HG03066 (cell line): ENCODE data around the gene TRPM4.
"Not testable (repeated sequence)": the region's sequence is repeated elsewhere in the genome, so short reads cannot be mapped to it uniquely, and the experiment has no call there.

Experiments
- ATAC-seq: cut with Tn5 transposase; IDR thresholded peaks from one replicate; pipeline ENCODE4 v1.9.1; 2021; ENCODE audit warnings: low read depth; ENCODE audit not compliant: unreplicated experiment

TRPM4 gene

GRCh38 chr19:49157445-49158224, at the start of gene TRPM4:
TRPM4 (plus strand) TSS chr19:49157792; CDS start chr19:49157867, 75 bp downstream.
- no peak for ATAC-seq

GRCh38 chr19:49109051-49109450, 48.5 kb upstream of the TRPM4 start:
- ATAC-seq = no peak

DNA sequence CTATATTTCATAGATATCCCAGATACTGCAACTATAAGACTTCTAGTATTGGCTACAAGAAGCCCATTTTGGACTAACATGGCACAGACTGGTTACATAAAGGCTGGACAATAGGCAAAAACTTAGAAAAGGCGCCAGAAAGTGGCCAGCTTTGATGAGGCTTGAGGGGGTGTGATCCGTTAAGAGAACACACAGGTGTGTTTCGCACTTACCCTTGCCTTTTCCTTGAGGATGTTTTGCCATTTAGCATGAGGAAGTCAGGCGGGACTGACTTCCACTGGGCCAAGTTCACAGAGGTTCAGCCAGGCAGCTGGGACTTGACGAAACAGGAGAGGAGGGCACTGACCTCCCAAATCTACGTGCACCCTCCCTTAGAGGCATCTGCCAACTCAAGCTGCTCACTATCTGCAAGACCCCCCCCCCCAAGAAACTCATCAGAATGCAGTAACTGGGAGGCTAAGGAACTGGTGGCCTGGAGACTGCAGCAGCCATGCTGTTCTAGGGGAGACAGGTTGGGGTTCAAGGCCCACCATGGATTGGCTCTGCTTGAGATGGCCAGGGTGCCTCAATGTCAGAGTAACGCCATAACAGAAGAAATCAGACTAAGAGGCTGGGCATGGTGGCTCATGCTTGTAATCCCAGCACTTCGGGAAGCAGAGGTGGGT, 47.9 kb upstream of the TRPM4 start:
- no peak for ATAC-seq

DNA sequence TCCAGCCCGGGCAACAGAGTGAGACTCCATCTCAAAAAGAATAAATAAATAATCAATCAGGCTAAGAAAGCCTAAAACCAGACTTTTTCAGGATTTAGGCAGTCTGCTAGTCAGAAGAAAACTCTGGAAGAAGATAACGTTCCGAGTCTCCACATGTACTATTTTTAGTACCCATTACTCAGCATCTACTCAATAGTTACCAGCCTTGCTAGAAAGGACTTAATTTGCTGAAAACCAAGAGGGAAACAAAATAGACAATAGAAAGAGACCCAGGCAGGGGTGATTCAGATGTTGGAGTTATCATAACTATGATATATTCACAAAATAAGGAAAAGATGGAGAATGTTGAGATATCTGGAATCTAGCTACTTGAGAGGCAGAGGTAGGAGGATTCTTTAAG, 47.0 kb upstream of the TRPM4 start:
- ATAC-seq = no peak

- no peak for ATAC-seq
Observed at GRCh38 chr19:49111218-49111998, 46.2 kb upstream of the TRPM4 start.

GRCh38 chr19:49113762-49114629, 43.6 kb upstream of the TRPM4 start, which contains the start of gene LIN7B:
LIN7B (plus strand) TSS chr19:49114370; CDS start chr19:49114405, 35 bp downstream.
- no peak for ATAC-seq

DNA sequence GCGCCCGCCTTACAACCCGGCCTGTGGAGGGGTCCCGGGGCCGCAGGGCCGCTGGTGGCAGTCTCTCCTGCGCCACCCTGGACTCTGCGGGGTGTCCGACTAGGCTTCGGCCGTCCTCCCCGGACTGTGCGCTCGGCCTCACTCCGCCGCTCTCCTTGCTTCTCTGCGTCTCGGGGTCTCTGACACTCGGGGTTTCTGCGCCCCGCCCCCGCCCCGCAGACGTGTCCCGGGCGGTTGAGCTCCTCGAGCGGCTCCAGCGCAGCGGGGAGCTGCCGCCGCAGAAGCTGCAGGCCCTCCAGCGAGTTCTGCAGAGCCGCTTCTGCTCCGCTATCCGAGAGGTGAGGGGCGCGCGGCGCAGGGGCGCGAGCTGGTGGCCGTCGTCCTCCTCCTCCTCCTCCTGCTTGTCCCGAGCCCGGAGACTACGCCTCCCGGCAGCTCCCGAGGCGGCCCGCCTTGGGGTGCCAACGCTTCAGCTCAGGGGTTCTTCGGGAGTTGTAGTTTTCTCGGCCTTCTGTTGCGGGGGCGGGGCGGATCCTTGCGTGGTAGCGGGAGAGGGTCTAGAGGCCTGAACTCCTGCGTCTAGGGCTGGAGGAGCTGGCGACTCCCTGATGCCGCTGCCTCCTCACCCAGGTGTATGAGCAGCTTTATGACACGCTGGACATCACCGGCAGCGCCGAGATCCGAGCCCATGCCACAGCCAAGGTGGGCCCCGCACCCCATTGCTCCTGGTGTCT, 42.8 kb upstream of the TRPM4 start:
- ATAC-seq = no peak

DNA sequence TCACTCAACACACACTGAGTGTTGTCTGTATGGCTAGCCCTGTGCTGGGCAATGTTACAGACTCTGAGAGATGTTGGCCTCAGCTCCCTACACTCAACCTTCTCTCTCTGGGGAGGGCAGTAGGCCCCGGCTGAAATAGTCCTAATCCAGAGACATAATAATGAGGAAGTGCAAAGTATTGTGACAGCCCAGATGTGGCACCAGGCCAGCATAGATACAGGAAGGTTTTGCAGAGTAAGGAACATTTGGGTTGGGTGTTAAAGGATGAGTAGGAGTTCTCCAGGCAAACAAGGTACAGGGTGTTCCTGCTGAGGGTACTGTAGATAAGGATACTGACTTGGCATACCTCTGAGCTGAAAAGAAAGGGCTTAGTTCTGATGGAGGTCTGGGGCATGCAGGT, 41.0 kb upstream of the TRPM4 start:
- ATAC-seq = no peak

DNA sequence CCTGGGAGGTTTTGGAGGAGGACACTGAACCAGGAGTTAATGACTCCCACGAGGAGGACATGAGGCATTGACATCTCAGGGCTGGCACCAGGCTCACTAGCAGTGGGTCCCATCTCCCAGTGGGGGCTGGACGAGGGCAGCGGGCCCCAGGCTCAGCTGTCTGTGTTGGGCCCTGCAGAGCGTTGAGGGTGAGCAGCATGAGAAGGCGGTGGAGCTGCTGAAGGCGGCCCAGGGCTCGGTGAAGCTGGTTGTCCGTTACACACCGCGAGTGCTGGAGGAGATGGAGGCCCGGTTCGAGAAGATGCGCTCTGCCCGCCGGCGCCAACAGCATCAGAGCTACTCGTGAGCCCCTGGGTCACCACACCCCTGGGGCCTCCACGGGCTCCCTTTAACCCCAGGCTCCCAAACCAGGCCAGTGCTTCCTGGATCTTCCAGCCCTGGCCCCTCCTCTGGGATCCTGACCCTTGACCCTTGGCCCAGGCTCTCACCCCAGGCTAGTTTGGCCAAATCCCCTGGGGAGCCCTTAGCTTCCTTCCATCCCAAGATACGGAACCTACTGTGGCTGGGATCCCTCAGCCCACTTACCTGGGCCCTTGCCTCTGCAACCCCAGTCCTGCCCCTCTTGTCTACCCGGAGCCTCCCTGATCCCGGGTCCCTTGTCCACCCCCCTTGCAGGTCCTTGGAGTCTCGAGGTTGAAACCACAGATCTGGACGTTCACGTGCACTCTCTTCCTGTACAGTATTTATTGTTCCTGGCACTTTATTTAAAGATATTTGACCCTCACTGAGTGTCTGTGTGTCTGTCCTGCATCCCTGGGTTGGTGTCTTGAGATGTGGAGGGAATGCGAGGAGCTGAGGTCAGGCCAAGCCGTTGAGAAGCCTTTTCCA, 39.7 kb upstream of the TRPM4 start:
- no peak for ATAC-seq

GRCh38 chr19:49118565-49119410, 38.8 kb upstream of the TRPM4 start, which contains the start of gene C19orf73:
C19orf73 (minus strand) TSS chr19:49119143; CDS start chr19:49119022, 121 bp downstream.
- peak; percentile 67 for ATAC-seq

DNA sequence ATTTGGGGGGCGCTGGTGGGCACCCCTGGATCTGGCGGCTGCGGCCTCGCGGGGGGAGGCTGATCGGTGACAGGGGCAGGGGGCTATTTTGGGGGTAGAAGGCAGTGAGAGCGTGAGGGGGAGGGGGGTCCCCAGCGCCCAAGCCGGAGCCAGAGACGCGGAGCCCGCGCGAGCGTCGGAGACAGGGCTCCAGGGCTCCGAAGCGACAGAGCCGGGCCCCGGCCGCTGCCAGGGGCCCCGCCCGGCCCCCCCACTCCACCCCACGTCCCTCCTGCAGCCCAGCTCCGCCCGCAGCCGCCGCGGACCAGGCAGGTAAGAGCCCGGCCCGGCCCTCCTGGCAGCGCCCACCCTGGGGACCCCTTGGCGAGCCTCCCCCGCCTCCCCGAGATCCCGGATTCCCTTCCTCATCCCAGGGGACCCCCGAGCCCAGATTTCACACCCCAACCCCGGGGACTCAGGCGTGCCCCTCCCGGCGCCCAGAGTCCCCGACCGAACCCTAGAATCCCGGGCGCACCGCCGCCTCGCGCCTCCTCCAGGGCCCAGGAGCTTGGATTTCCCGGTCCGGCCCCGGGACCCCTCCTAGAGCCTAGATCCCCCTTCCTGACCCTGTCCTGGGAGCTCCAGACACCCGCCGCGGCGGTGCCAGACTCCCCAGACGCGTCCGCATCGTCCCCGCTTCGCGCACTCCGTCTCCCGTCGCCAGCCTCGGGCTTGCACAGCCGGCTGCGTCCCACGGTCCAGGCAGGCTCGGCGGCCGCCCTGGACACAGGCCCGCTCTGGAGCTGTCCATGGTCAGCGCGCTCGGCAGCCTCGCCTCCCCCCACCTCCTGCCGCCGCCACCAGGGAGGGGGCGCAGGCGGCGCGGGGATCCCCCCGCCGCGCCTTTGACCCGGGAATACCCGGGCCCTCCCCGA, 37.9 kb upstream of the TRPM4 start, which contains the start of gene PPFIA3:
Gene PPFIA3 (plus strand): TSS at position 134 of the 914 bp plus-strand sequence. CDS start 8,330 bp downstream, outside the sequence.
- no peak for ATAC-seq

DNA sequence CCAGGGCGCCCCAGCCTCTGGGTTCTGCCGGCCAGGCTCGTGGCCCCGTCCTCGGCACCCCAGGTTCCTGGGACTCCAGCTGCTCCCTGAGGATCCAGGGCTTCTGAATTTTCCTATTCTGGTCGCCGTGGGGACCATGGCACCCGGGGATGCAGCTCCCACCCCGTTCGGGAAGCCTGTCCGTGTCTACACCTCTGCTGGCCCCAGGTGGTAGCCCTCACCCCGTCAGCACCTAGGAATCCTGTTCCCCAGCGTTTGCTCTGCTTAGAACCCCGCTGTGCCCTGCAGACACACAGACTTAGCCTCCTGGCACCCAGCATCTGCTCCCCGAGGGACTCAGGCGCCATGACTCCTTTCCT, 37.3 kb upstream of the TRPM4 start:
- ATAC-seq = no peak

DNA sequence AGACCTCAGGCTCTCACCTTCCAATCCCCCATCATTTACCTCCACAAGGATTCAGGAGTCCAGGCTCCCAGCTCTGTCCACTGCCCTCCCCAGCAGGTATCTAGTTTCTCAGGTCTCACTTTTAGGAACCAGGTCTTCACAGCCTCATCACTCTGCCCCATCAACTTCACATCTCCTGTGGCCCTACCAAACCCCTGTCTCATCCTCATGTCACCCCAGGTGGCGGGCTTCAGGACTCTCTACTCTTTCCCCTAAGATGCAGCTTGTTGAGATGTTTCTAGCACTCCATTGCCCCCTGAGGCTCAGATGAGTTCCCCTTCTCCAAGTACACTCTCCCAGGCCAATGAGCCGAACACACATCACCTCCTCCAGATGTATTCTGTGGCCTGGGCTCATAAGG, 36.7 kb upstream of the TRPM4 start:
- no peak for ATAC-seq

- ATAC-seq = not testable (repeated sequence)
Observed at GRCh38 chr19:49121841-49122240, 35.8 kb upstream of the TRPM4 start.

DNA sequence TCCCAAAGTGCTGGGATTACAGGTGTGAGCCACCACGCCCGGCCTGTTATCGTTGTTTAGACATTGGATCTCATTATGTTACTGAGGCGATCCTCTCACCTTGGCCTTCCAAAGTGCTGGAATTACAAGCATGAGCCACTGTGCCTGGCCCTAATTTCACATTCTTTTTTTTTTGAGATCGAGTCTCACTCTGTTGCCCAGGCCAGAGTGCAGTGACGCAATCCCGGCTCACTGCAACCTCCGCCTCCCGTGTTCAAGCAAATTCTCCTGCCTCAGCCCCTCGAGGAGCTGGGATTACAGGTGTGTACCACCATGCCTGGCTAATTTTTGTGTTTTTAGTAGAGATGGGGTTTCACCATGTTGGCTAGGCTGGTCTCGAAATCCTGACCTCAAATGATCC, 34.3 kb upstream of the TRPM4 start:
- ATAC-seq = not testable (repeated sequence)

GRCh38 chr19:49125025-49125731, 32.4 kb upstream of the TRPM4 start:
- no peak for ATAC-seq
